NCI-H2107 (cell line): Measurements from ENCODE around the gene AAR2.

ENCODE experiments used
- DNase-seq: peaks from one replicate; lab custom pipeline; 2025; lab: John Stamatoyannopoulos, UW

AAR2 gene

DNA sequence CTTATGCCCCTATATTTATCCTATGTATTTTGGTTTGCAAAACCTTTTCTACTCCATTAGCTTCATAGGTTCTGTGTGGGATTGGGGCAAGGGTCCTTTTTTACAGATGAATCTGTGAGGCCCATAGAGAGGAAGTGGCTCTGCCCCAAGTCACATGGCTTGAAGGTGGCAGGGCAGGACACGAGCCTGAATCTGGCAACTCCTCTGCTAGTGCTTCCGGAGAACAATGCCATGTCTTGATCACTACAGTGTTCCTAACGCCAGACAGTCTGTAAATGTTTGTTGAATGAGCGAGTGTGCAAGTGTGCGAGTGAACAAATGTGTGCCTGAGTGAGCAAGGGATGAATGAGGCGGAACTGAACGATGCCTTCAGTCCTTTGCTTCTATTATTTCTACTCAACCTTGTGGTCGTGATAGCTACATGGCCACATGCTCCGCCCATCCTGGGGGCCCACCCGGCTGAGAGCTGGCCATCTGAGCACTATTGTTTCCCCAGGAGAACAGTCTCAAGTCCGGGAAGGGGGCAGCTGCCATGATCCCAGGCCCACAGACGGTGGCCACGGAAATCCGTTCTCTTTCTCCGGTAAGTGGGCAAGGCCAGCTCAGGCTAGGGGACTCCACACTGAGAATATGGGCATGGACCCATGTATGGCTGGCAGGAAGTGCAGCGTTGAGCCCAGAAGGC is 17.8 kb upstream of the AAR2 start:
- DNase-seq = no peak

DNA sequence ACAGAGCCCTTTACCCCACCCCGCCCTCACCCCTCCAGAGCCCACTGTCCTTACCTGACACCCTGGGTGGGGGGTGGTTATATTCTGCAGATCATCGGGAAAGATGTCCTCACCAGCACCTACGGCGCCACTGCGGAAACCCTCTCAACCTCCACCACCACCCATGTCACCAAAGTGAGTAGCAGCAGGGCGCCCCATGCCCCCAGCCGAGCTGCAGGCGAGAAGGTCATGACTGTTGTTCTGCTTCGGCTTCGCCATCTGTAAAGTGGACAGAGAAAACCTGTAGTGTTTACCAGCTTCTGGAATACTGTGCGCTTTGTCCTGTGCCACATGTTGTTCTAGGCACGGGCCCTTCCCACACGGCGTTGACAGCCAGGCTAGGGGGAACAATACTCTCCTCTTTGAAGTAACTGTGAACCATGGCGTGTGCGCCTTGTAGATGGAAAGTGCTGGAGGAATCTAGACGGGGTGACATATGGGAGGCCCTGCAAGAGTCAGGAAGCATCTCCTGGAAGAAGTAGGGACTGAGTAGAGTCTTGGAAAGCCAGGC is 16.5 kb upstream of the AAR2 start:
- DNase-seq = no peak

DNA sequence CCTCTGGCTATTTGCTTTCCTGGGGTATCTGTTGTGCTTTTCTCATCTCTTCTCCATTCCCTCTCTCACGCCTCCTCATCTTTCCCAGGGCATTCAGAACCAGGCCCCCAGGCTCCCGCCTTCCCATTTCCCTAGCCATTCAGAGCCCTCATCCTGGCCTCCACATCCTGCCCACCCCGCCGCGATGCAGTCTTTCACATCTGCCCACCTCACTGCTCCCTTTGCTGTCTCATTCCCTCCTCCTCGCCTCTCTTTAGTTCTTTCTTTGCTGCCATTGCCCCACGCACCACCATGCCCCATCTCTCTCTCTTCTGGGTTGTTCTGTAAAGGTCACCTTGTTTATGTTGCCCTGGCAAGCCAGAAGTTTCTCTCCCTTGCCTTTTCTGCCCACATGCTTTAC is 10.6 kb upstream of the AAR2 start:
- no peak for DNase-seq

DNA sequence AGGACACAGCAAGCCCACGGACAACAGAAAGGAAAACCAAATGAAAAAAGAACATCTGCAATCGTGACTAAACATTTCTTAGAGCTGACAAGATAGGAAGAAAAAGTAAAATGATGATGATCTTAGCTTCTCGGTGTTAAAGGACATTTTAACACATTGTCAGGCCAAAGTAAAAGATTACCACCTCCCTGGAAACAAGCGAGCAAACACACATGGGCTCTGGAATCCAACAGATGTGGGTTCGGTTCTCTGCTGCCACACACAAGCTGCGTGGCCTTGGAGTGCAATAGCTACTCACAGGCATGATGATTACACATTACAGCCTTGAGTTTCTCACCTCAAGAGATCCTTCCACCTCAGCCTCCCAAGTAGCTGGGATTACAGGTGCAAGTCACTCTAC is 7.5 kb upstream of the AAR2 start:
- no peak for DNase-seq

DNA sequence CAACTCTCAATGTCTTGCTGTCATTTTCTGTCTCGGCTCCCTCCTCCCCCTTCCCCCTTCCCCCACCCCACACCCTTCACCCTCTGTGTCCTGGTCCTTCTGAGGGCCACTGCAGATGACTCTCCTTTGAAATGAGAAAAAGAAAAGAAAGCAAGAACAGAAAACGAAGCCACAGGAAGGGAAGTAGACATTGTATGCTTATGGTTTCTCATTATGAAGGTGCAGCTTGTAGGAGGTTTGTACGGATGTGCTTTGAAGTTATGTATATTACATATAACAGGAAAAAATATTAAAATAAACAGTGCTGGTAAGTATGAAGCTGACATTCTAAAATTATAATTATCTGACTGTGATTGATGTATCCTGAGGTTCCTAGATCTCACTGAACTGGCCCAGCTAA is 6.3 kb upstream of the AAR2 start:
- DNase-seq = no peak

DNA sequence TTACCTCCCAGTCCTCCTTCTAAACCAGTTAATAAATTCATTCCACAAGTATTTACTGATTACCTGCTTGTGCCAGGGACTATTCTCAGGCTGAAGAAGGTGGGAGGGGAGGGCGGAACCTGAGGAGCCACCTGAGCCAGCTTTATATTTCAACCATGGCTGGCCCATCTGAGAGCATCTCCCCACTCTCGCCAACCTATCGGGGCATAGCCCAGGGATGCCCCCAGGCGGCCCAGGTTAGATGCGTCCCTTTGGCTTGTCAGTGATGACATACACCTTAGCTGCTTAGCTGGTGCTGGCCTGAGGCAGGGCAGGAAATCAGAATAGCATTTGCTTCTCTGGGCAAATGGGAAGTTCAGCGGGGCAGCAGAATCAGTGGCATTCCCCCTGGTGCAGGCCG is 4.9 kb upstream of the AAR2 start:
- DNase-seq = no peak

DNA sequence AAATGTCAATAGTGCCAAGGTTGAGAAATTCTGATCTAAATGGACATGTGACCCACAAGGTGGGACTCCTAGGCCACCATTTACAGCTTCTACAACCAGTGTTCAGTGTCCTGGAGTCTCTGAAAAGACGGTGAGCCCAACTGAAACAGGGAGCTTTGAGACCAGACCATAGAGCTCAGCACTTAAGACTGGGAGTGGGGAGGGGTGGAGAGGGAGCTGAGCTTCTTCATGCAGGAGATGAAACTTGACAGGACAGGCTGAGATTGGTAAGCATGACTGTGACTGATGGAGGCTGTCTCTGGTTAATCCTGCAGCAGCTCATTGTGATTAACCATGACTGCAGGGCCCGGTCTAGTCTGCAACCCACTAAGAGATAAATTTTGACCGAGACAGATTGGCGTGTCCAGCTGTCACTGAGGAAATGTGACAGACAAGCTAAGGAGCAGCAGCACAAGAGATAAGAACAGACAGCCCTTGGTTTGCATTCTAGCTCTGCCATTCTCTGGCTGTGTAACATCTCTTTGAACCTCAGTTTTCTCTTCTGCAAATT is 1.4 kb upstream of the AAR2 start:
- DNase-seq = no peak

DNA sequence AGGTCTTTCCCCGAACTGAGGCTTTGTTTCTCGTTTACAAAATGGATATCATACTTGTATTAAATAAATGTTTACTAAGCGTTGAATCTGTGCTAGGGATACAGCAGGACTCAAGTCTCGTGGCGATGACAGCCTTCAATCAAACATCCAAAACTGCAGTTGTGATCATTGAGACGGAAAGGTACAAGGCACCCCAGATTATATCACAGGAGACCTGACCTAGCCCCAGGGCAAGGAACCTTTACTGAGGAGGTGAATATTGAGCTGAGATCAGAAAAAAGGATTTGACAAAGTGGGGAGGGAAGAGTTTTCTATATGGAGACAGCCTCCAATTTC is 476 bp downstream of the AAR2 start:
- DNase-seq = no peak

DNA sequence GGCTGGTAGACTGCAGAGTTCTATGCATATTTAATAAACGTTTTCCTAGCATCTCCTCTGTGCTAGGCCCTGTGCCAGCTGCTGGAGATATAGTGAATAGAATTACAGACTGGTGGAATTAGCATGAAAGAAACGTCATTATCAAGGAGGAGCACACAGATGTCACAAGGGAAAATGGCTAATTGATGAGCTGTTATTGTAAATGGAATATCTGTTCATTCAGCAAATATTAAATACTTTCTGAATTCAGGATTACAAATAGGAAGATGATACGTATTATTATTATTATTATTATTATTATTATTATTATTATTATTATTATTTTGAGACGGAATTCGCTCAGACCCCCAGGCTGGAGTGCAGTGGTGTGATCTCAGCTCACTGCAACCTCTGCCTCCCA is 1.2 kb downstream of the AAR2 start:
- no peak for DNase-seq

DNA sequence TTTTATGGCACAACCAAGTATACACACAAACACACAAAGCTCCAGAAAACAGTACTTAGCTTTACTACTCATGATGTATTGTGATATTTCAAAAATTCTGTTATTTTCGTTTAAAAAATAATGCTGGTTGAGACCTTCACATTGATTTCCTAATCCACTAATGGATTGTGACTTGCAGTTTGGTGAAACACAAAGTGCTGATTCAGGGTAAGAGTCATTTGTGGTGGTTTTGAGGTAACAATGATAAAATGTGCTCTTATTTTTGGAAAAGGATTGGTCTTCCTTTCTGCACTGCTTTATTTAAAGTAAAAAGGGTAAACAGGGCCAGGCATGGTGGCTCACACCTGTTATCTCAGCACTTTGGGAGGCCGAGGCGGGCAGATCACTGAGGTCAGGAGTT is 1.9 kb downstream of the AAR2 start:
- no peak for DNase-seq

DNA sequence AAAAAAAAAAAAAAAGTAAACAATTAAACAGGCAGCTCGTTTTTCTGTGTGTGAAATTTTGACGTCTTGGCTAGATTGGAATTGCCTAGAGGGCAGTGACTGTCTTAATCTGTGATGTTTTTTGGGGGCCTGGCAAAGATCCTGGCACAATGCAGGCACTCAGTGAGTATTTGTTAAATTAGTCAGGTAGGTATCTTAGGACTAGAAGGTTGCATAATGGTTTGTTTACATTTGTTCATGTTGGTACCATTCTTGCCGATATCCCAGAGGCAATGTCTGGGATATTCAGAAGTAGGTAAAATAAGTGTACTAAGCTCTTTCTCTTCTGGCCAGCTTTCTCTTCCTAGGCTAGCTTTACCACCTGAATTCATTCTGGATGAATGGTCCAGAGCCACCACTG is 2.5 kb downstream of the AAR2 start:
- DNase-seq = no peak

DNA sequence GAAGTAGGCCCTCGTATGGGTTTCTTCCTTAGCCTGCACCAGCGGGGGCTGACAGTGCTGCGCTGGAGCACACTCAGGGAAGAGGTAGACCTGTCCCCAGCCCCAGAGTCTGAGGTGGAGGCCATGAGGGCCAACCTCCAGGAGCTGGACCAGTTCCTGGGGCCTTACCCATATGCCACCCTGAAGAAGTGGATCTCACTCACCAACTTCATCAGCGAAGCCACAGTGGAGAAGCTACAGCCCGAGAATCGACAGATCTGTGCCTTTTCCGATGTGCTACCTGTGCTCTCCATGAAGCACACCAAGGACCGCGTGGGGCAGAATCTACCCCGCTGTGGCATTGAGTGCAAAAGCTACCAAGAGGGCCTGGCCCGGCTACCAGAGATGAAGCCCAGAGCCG is 3.8 kb downstream of the AAR2 start:
- no peak for DNase-seq

DNA sequence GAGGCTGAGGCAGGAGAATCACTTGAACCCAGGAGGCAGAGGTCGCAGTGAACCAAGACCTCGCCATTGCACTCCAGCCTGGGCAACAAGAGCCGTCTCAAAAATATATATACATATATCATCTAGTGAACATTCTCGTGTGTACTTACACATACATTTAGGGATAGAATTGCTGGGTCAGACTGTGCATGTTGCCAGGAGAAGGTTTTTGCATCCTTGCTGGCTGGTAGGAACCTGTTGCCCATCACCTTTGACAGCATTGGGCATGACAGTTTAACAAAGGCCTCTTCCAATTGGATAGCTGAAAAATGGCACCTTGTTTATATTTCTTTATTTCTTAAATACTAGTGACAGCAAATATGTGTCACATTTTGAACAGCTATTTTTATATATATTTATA is 5.4 kb downstream of the AAR2 start:
- no peak for DNase-seq

DNA sequence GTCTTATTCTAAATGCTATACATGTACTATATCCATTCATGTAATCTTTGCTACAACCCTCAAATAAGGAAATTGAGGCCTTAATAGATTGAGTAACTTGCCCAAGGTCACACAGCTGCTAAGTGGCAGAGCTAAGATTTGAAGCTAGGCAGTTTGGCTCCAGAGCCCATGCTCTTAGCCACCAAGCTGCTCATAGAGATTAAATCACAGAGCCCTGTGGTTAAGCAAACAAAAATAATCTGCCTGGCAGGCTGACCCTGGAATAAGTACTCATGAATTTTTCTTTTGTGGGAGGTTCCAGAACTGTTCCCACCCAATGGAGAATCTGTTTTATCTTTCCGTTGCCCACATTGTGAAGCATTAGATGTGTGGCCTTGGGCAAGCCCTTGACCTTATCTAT is 7.4 kb downstream of the AAR2 start:
- DNase-seq = no peak

DNA sequence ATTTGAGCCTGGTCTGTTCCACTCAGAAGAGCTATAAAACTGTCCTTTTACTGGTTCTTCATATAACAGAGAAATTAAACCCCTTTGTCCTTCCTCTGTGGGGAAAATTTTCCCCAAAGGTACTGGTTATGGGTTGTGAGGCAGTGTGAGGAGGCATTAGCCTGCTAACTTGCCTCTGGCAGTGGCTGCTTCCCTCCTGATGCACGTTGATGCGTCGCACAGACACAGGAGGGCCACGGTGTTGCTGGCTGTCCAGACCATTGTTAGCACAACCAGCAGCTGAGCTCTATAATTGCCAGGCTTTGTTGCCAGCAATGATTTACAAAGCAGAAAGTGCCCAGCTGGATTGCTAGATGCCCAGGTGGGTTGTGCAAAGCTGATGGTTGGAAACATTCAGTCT is 10.1 kb downstream of the AAR2 start:
- DNase-seq = no peak

DNA sequence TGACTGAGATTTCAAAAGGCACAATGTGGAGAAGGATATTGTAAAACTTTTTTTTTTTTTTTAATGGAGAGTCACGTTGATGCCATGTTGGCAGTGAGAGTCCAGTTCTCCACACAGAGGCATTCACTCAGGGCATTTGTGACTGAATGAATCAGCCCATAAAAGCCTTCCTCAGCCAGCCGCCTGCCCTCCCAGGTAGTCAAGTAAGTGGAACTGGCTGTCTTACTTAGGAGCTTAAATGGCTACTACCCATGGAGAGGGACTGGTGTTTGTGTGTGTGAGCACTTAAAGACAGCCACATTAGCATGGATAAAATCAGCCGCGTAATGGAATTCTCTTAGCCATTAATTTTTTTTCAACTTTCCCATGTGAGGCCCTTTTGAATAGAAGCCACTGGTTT is 12.6 kb downstream of the AAR2 start:
- no peak for DNase-seq

DNA sequence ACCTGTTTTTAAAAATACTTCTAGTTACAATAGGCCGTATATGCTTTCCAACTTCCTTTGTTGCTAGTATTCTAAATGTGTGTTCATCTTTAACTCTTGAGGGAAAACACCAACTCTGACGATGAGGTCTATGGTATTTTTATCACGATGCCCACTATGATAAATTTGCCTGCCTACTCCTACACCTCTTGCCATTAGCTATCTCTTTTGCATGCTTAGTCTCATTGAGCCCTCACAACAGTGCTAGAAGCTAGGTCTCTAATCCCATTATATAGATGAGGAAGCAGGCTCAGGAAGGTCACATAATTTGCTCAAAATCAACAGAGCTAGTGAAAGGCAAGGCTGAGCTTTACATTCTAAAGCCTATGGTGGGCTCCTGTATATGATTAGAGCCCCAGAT is 13.2 kb downstream of the AAR2 start:
- no peak for DNase-seq

DNA sequence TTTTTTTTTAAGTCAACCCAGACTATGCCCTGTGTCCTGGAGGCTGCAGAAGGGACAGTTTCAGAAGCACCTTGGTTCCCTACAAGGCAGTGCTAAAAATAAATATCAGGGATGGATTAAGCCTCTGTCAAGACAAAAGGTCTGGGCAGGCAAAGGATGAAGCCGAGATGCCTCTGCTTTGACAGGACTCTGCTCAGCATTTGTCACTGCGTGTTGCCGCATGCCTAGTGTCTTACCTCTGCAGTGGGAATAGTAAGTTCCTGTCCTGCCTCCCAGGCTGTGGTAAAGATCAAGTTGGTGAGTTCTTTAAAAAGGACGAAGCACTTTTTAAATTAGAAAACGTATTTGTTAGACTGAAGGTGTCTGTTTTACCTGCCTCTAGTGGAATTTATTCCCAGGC is 15.1 kb downstream of the AAR2 start:
- DNase-seq = no peak

DNA sequence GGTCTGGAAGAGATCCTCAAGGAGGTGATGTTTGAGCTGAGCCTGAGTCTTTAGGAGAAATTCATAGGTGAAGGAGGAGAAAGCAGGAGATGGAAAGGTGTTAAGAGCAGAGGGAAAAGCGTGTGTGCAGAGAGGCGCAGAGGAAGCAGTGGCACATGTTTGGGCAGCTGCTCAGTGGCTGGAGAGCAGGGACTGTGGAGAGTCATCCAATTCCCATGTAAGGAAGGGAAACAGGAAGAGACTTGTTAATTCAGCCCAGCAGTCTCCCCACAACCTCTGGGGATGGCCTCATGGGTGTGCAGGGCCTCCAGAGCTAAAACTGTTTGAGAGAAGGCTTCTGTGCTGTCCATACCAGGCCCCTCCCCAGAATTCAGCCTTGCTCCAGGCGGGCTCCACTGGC is 16.2 kb downstream of the AAR2 start:
- no peak for DNase-seq

DNA sequence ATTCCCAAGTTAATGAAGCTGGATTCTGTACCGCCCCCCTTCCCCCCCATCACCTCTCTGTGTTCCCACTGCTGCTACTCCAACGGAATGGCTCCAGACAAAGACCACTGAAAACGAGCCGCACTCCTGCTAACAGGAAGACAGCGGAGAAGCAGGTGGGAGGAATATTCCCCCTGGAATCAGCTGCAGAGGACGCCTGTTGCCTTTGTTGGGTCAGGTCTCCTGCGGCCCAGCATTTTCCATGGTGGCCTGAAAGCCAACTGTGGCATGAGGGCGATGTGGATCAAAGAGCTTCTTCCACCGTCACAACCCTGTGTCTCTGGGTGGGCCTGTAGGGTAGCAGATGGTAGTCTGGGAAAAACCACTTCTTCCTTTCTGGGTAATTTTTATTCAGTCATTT is 16.8 kb downstream of the AAR2 start:
- no peak for DNase-seq

DNA sequence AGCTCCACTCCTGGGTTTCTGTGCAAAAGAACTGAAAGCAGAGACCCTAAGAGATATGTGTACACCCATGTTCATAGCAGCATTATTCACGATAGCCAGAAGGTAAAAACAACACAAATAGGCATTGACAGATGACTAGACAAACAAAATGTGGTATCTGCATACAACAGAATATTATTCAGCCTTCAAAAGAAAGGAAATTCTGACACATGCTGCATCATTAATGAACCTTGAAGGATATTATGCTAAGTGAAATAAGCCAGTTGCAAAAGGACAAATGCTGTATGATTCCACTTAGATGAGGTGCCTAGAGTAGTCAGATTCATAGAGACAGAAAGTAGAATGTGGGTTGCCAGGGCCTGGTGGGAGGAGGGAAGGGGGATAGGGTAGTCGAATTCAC is 17.8 kb downstream of the AAR2 start:
- DNase-seq = no peak

DNA sequence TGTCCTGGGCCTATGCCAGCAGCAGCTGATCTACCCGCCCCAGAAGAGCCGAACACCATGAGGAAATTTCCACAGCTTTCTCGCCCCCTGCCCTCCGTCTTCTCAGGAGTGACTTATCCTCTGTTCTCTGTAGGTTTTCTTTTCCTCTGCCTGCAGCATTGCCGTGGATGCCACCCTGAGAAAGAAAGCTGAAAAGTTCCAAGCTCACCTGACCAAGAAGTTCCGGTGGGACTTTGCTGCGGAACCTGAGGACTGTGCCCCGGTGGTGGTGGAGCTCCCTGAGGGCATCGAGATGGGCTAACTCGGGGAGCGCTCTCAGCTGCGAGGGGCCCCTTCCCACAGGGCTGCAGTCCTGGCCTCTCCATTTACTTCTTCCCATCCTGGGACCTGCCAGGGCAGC is 19.2 kb downstream of the AAR2 start:
- no peak for DNase-seq

DNA sequence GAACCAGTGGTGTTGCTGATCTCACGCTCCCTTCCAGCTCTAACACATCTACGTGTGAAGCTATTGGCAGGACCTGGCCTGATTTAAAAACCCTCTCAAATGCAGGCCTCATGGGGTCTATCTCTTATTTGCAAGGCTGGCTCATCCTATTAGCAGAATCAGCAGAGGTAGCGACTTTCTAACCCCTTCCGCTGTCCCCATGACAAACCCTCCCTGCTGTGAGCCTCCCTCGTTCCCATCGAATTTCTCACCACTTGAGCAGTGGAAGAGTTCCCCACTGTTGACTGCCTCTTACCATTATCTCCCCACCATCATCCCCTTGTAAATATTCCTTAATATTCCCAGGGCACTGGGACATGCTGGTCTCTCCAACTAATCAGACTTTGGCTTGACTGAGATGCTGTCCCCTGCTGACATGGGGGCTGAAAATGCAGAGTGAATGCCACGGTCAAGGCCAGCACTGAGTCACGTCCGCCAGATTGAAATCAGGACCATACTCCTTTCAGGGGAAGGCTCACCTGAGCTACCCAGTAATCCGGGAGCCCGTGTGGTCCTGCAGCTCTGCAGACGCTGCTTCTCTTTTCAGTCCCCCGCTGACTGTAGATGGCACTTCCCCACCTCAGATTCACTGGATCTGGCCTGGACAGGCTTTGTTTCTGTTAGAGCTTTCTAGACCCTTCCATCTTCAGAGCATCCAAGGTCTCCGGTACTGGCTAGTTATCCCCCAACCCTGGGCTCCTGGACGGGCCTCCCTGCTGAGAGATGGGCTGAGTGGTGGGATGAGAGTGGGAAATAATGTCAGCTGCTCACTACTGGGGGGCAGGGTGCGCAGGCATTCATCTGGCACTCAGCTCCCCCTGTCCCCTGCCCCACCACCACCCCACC is 23.1 kb downstream of the AAR2 start:
- no peak for DNase-seq
